ENCODE results near the gene SRSF4.

GRCh38 chr1:29222686-29223085 is 41.0 kb upstream of the SRSF4 start:
- TF ChIP-seq OTX1 (CRISPR knock-in tag; IDR thresholded peaks at IDR 0.05): no peak
- TF ChIP-seq ZNF165 (CRISPR knock-in tag; IDR thresholded peaks at IDR 0.05; ENCODE audit: borderline replicate concordance): no peak
- TF ChIP-seq NR4A1 (CRISPR knock-in tag; IDR thresholded peaks at IDR 0.05): no peak
- no peak for TF ChIP-seq NR4A1 (tag; IDR thresholded peaks at IDR 0.05)
- no peak for TF ChIP-seq SMC3 (conservative IDR thresholded peaks at IDR 0.05; ENCODE audit: insufficient read depth, low read depth, low read length)
- no peak for TF ChIP-seq CTCF (IDR thresholded peaks at IDR 0.05 in 2 of 3, conservative IDR thresholded peaks at IDR 0.05 in 1 of 3; ENCODE audit: insufficient read depth in 2 of 3, low read depth in 1 of 3, low read length in 3 of 3)
- TF ChIP-seq ELF4 (CRISPR knock-in tag; IDR thresholded peaks at IDR 0.05): no peak
- no peak for TF ChIP-seq POLR2AphosphoS5 (IDR thresholded peaks at IDR 0.05; ENCODE audit: control insufficient read depth, insufficient read depth, low read depth, low read length)
- TF ChIP-seq ZKSCAN3 (CRISPR knock-in tag; IDR thresholded peaks at IDR 0.05): no peak
- TF ChIP-seq ZFX (CRISPR knock-in tag; IDR thresholded peaks at IDR 0.05): no peak

Measured in K562 (cell line).